Lung microvascular endothelial cell (primary cell): ENCODE results near the gene ABCB10. TPM values are rescaled to one million over a fixed set of nuclear protein-coding genes. Genes with fewer than 3 reads are reported as not detected.
A peak's percentile ranks its signal among the peaks of the same experiment; 100 is the strongest.
"Not testable (repeated sequence)": the region's sequence is repeated elsewhere in the genome, so short reads cannot be mapped to it uniquely, and the experiment has no call there.

Source experiments
- DNase-seq, 2 donors: peaks; one replicate each; pipeline versions ENCODE4 v3.0.0 to v3.0.0-alpha.2; 2010; ENCODE audit warnings: low read depth in 2 of 2
- total RNA-seq: library from RNA; depleted of rRNA; stranded (reverse); fragments of >200 nt; gene quantifications from 2 replicates; pipeline ENCODE4 v1.2.1, GENCODE V29; 2014

The ABCB10 gene
- total RNA-seq, 1 donor from 2014 or later, result 24.2 TPM

- DNase-seq, result no peak
Measured at GRCh38 chr1:229537894-229538293, 20.6 kb downstream of the ABCB10 start.

- no peak for DNase-seq
Measured at GRCh38 chr1:229536982-229537381, 21.5 kb downstream of the ABCB10 start.

- DNase-seq, result no peak
Measured at GRCh38 chr1:229535230-229535629, 23.3 kb downstream of the ABCB10 start.

GRCh38 chr1:229531326-229531725 lies 27.2 kb downstream of the ABCB10 start:
- no peak for DNase-seq

GRCh38 chr1:229529639-229530038 lies 28.9 kb downstream of the ABCB10 start:
- DNase-seq, result no peak

- no peak for DNase-seq
Measured at GRCh38 chr1:229526695-229527094, 31.8 kb downstream of the ABCB10 start.

- DNase-seq, result no peak
Measured at GRCh38 chr1:229523052-229523451, 35.5 kb downstream of the ABCB10 start.

GRCh38 chr1:229514578-229515275 lies 43.8 kb downstream of the ABCB10 start:
- DNase-seq, result peak; percentile 74 to 80

- not testable (repeated sequence) for DNase-seq
Measured at GRCh38 chr1:229511625-229512024, 46.9 kb downstream of the ABCB10 start.

GRCh38 chr1:229511201-229511600 lies 47.3 kb downstream of the ABCB10 start:
- not testable (repeated sequence) for DNase-seq

GRCh38 chr1:229509576-229509975 lies 48.9 kb downstream of the ABCB10 start:
- DNase-seq, result no peak

- DNase-seq, result no peak
Measured at GRCh38 chr1:229508823-229509337, 49.6 kb downstream of the ABCB10 start.

GRCh38 chr1:229507951-229508822 lies 50.3 kb downstream of the ABCB10 start, which contains the start of gene NUP133:
Gene NUP133 (minus strand): TSS chr1:229508341. CDS start chr1:229508249, 92 bp downstream.
- peak; percentile 99 to 100 for DNase-seq

- DNase-seq, result no peak
Measured at GRCh38 chr1:229507502-229507901, 51.0 kb downstream of the ABCB10 start.

- DNase-seq, result no peak
Measured at GRCh38 chr1:229506633-229507032, 51.9 kb downstream of the ABCB10 start.

- DNase-seq, result no peak
Measured at GRCh38 chr1:229495782-229496181, 62.7 kb downstream of the ABCB10 start.

- DNase-seq, result no peak
Measured at GRCh38 chr1:229487181-229487580, 71.3 kb downstream of the ABCB10 start.

- DNase-seq, result no peak
Measured at GRCh38 chr1:229485318-229485717, 73.2 kb downstream of the ABCB10 start.

GRCh38 chr1:229482511-229482910 lies 76.0 kb downstream of the ABCB10 start:
- no peak for DNase-seq

- DNase-seq, result no peak
Measured at GRCh38 chr1:229480495-229480894, 78.0 kb downstream of the ABCB10 start.

- DNase-seq, result peak in 1 of 2 donors; percentile 6
Measured at GRCh38 chr1:229479660-229480399, 78.7 kb downstream of the ABCB10 start.

- DNase-seq, result no peak
Measured at GRCh38 chr1:229478852-229479251, 79.7 kb downstream of the ABCB10 start.
